HG03103 (cell line): Measurements from ENCODE around the gene TRDN.
"Not testable (repeated sequence)": the region's sequence is repeated elsewhere in the genome, so short reads cannot be mapped to it uniquely, and the experiment has no call there.

Experiments used
- ATAC-seq: cut with Tn5 transposase; IDR thresholded peaks from one replicate; pipeline ENCODE4 v1.9.1; 2021; ENCODE audit warnings: low read depth; ENCODE audit not compliant: unreplicated experiment

Gene TRDN

DNA sequence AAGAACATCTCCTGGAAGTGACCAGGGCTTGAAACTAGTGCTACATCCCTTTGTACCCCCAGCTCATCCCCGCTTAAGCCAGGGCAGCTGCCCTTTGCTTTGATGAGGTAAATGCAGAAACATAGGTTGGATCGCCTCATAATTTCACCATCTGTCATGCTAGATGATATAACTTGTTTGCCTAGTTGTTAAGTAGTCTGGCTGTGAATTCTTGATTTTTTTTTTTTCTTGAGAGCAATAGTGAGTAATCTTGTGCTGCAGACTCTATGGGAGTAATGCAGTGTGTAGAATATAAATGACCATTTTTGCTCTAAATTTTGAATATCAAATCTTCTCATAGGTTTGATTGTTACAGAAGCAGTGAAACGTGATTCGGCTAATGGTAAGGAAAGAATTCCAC is 4.1 kb downstream of the TRDN start:
- ATAC-seq: no peak

DNA sequence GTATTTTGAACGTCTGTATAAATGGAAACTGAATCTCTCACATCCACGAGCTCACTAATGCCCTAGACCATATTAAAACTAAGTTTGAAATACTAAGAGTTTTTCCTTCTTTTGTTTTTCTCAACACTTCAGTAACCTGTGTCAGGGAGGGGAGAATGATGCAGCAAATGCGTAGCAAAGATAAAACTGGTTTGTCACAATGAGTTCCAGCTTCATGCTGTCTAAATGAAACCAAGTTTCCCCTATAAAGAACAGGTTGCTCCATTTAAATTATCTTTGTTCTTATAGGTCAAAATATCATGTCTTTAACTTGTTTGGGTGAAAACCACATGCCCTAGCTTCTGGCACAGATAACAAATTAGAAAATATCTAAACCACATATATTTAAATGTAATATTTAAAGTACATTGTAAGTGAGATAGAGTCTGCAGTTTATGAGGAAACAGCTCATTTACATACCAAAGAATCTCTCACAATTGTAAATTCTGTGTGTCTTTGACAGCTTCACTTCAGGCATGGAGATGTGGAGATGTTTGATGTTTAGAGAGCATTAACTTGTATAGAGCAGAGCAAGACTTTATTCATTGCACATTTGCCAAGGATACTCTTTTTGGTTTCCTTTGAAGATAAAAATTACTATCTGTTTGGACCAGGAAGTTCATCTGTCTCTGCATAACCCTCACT is 7.3 kb downstream of the TRDN start:
- no peak for ATAC-seq

DNA sequence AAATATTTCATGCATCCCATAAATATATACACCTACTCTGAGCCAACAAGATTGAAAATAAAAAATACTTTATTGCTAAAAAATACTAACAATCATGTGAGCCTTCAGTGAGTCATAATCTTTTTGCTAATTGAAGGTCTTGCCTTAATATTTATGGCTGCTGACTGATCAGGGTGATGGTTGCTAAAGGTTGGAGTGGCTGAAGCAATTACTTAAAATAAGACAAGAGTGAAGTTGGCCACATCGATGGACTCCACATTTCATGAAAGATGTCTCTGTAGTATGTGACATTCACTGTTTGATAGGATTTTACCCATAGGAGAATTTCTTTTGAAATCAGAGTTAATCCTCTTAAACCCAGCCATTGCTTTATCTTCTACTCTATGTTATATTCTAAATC is 11.1 kb downstream of the TRDN start:
- no peak for ATAC-seq

DNA sequence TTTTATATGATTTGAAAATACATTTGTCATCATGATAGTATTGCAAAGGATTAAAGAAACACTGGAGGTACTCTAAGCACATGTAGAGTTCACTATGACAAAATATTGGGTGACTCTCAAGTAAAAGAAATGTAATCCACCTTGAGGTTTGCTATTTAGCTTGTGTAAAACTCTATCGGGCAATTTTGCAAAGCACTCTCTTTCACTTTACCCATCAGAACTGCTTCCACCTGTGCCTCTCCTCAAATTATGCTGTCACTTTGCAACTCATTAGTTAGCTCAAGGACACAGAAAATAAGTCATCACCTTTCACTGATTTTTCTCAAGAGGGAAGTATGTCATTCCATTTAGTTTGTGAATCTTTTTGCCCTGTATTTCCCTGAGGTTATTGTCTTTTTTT is 14.0 kb downstream of the TRDN start:
- ATAC-seq: no peak

DNA sequence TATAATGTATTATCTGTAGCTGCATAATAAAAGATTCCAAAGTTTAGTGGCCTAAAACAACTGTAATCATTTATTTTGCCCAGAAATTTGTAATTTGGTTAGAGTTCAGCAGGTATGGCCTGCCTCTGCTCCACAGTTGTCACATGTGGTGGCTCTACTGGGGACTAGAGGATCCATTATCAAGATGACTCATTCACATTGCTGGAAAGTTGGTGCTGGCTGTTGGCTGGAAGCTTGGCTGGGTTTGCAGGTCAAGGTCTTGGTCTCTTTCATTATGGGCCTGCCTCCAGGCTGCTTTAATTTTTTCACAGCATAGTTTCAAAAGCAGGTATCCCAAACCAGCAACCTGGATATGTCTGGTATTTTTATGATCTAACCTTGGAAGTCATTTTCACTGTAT is 17.6 kb downstream of the TRDN start:
- ATAC-seq: no peak

DNA sequence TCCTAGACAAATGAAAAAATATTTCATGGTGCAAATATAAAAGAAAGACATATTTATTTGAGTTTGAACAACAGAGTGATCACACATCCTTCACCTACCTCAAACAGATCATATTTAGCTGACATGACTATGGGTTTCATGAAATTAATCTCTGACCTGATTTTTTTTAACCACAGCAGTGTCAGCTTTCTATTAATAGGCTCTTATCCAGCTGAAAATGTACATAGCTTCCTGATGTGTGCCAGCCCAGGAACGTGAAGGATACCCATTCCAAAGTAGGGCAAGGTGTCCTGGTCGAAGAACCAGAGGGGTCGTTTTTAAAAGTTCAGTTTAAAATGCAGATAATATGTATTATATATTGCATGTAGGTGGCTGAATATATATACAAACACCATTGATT is 19.8 kb downstream of the TRDN start:
- no peak for ATAC-seq

DNA sequence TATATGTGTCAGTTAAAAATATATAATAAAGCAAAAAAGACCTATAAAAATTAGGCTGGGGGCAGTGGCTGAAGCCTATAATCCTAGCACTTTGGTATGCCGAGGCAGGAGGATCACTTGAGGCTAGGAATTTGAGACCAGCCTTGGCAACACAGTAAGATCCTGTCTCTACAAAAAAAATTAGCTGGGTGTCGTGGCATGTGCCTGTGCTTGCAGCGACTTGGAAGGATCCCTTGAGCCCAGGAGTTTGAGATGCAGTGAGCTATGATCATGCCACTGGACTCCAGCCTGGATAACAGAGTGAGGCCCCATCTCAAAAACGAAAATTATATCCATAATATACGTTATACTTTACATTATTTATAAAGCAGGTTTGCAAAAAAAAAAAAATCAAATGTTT is 20.7 kb downstream of the TRDN start:
- no peak for ATAC-seq

DNA sequence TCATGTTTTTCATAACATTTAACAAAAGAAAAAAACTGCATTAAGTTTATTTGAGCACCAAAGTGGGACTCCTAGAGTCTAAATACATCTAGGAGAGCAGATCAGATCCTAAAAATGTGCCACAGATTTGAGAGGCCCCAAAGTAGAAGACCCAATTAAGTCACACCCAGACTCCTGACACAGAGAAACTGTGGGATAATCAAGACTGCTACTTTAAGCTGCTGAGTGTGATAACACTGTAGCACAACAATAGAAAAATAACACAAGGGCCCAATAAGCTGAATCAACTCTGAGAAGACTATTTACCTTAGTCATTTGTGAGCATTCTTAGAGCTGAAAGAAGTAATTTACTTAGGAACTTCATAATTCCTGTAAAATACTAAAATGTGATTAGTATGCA is 26.0 kb downstream of the TRDN start:
- ATAC-seq: no peak

DNA sequence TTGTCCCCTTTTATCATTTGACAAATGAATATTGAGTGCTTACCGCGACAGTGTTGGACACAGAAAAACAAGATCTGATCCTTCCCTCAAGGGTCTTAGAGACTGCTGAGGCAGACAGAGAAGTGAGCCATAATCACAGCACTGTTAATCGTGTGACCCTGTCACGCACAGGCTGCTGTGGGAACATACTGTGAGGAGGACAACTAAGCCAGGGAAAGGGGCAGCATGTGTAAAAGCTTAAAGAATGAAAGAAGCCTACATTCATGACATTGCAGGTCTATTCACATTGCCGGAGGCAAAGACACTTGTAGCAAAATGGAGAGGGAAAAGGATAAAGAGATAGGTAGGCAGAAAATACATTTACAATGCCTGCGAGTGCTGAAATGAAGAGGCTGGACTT is 32.7 kb downstream of the TRDN start:
- ATAC-seq: no peak

DNA sequence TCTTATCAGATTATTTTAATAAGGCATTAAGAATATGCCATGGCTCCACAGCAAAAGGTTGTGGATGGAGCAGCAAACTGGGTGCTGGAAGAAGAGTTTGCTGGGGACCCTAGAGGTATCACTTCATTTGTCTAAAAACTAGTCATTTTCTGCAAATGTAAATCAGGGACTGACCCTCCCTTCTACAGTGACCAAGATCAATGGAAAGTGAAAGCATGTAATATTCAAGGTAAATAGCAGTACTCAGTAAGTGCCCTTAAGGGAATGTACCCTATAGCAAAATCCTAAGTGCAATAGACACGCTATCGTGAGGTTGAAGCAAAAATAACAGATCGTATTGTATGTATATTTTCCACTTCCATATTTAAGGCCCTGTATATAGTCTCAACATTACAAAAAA is 38.7 kb downstream of the TRDN start:
- no peak for ATAC-seq

DNA sequence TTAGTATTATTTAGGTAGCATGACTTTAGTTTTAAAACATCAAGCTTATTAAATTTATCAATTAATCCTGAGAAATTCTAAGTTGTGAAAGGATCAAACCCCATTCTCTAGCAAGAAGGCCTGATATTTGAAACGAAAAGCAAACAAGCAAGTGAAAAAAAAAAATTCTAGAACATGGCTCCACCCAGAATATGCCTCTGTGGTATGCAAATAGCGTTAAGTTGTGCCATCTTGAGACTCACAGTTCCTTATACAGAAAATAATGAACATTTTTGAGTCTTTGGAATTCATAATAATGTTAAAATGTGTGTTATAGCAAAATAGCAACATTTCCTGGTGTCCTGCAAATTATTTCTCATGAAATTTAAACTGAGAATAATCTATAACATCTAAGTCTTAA is 42.0 kb downstream of the TRDN start:
- no peak for ATAC-seq

DNA sequence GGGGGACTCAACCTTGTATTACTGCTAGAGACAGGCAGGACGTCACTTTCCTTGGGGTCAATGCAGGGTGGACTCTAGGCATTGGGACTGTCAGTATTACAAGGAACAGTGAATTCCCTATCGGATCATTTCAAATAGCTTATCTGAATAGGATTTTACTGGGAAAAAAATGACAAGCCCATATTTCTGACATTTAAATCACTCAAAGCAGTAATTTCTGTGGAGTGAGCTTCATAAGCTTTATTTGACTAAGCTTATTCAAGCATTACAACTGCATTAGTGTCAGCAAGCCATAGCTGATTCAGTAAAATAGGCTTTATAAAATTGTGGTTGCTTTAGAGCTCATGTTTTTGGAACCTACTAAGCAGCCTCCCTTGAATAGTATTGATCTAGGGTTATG is 44.3 kb downstream of the TRDN start:
- no peak for ATAC-seq

DNA sequence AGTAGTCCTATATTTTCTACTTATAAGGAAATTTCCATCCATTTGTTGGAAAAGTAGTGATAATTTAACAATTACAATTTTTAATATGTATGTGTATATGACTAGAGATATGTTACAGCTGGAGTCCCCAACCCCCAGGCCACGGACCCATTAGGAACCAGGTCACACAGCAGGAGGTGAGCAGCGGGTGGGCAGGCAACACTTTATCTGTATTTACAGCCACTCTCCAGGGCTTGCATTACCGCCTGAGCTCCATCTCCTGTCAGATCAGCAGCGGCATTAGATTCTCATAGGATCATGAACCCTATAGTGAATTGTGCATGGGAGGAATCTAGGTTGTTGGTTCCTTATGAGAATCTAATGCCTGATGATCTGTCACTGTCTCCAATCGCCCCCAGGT is 46.8 kb downstream of the TRDN start:
- no peak for ATAC-seq

DNA sequence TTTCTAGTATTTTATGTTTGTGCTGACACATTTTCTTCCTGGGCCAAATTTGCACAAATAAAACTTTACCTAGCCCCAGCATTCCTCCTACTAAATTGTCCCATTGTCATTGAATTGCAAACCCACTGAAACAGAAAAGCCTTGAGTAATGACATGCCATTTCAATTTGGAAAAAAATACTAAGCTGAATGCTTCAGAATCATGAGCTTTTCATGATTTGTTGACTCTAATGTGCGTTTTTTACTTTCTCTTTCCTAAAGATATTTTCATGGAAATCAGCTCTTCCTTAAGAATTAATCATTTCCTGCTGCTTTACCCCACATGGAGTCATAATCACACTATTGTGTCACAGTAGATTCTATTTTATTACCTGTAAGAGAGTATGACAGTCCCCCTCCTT is 47.4 kb downstream of the TRDN start:
- no peak for ATAC-seq

DNA sequence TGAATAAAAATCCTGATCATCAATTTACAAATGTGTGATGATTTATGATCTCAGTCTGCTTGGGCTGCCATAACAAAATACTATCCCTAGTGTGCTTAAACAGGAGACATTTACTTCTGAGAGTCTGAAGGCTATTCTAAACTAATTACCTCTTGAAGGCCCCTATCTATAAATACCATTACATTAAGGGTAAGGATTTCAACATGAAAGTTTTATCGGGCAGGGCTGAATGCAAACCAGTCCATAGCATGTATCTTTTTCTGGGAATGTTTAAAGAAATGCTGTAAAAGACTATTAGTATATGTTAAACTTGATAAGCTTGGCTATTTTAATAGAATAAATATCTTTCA is 48.2 kb downstream of the TRDN start:
- ATAC-seq: no peak

DNA sequence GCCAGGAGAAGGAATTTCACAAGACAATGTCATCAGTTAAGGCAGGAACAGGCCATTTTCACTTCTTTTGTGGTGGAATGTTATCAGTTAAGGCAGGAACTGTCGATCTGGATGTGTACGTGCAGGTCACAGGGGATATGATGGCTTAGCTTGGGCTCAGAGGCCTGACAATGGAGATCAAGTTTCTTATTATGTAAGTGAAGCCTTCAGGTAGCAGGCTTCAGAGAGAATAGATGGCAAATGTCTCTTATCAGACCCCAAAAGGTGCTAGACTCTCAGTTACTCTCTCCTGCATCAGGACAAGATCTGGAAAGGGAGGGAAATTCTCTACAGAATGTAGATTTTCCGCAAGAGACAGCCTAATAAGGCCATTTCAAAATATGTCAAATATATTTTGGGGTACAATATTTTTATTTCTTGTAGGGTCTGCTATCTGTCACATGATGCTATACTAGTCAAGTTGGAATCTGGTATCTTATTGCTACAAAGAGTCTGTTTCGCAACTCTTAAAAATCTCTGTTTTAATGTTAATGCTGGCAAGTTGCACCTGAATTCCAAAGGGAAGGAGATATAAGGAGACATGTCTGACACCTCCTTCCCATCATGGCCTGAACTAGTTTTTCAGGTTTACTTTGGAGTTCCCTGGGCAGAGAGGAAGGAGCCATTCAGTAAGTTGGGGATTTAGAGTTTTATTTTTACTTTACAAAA is 48.8 kb downstream of the TRDN start:
- ATAC-seq: no peak

DNA sequence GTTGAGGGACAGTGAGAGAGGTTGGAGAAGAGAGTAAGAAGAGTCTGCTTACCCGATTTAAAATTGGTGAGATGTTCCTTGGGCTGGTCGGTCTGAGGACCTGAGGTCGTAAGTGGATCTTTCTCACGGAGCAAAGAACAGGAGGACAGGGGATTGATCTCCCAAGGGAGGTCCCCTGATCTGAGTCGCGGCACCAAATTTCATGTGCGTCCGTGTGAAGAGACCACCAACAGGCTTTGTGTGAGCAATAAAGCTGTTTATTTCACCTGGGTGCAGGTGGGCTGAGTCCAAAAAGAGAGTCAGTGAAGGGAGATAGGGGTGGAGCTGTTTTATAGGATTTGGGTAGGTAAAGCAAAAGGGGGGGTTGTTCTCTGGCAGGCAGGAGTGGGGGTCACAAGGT is 49.3 kb downstream of the TRDN start:
- not testable (repeated sequence) for ATAC-seq

DNA sequence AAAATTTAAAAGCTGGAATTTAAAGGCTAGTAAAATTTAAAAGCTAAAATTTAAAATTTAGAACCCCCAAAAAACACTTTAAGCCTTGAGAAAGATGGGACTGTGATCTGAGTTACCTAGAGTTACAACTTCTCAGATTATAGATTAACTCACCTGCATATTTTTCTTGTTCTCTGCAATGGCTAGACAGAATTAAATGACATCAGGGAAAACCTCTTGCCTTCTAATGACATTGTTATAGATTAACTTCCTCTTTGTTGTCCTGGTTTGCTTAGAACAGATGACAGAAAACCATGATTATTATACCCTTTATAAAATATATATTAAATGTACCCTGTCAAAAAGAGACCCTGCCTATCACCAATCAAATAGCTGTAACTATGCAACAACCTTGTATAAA is 56.4 kb downstream of the TRDN start:
- no peak for ATAC-seq

DNA sequence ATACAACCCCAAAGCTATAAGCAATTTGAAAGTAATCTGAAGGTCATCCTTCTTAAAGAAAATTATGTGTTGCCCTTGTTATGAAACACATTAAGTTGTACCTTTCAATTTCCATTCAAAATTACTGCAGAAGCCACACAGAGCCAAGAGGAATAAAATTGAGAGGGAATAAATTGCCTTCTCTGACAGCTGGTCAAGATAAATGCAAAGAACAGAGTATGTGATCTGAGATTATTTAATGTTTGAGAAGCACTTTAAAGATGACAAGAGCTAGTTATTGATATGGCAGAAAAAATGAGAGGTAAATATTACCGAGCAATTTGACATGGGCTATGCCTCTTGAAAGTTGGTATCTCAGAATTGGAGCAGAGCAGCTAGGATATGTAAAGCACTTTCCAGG is 61.6 kb downstream of the TRDN start:
- ATAC-seq: no peak

DNA sequence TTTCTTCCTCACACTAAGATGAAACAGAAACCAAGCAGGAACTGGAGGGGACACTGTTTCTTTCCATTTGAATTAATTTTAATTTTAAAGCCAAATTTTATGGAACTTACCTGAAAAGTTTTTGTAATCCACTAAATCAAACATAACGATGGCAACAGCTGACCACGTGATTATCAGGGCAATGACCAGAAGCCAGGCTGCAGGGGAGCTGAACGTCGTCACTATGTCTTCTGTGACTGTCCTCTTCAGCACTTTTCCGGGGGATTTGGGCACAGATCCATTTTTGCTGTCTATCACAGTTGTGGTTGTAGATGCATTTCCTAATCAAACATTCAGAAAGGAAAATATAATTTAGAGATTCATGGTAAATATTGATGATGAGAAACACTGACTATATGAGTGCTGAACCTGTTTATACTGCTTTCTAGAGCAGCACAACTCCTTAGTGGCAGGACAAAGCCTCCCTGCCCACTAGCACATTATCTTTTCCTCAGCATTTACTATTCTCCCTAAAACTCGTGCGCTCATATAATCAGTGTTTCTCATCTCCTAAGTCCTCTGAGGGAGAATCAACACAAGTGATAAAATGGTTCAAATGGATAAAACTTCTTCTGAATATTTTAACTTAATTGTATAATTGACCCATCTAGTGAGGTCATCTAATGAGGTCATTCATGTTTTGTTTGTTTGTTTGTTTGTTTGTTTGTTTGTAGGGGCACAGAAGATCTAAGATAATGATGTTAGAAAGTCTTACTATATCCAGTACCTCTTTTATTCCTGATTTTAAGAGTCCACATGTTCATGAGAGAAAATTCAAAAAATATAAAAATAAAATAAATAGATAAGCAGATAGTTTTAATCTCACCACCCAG is 65.7 kb downstream of the TRDN start:
- ATAC-seq: no peak

DNA sequence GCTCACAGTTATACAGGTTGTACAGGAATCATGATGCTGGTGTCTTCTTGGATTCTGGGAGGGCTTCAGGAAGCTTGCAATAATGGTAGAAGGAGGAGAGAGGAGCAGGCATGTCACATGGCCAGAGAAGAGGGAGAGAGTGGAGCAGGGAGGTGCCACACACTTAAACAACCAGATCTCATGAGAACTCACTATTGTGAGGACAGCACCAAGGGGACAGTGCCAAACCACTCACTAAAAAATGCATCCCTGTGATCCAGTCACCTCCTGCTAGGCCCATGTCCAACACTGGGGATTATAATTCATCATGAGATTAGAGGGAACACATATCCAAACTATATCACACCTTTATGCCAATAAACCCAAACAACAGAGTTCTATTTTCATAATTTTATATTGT is 67.2 kb downstream of the TRDN start:
- ATAC-seq: no peak

DNA sequence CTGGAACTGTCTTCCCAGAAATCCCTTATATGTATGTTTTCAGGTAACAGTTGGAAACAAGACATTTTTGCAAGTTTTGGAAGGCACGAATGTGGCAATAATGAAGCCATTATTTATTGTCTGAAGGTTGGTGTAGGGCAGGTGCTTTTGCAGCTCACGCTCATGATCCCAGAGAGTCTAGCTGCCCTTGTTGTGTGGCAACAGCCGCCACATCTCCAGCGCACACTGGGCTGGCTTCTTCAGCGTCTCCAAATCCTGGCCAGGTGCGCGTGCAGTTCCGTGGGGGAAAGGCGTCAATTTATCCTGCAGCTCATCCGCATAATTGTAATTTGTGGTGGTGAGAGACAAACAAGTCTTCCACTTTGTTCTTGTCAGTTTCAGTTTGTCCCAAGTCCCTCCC is 71.2 kb downstream of the TRDN start:
- ATAC-seq: no peak
